Urinary bladder (tissue), 4 donors: Measurements from ENCODE around the gene ADA. TPM values are rescaled to one million over a fixed set of nuclear protein-coding genes. Genes with fewer than 3 reads are reported as not detected.
"Not testable (repeated sequence)": the region's sequence is repeated elsewhere in the genome, so short reads cannot be mapped to it uniquely, and the experiment has no call there.

Source experiments
- DNase-seq: peaks from one replicate; pipeline ENCODE4 v3.0.0-alpha.2; 2015; ENCODE audit errors: extremely low spot score
- H3K27ac ChIP-seq: one replicate; pipeline ENCODE4 v1.5.1; 2013; ENCODE audit warnings: low read depth, mild to moderate bottlenecking, moderate library complexity
- H3K36me3 ChIP-seq: one replicate; pipeline ENCODE4 v1.6.1; 2013; ENCODE audit warnings: mild to moderate bottlenecking, moderate library complexity; ENCODE audit not compliant: insufficient read depth
- H3K4me1 ChIP-seq: one replicate; pipeline ENCODE4 v1.6.1; 2013; ENCODE audit warnings: mild to moderate bottlenecking, moderate library complexity; ENCODE audit not compliant: insufficient read depth
- H3K4me3 ChIP-seq: one replicate; pipeline ENCODE4 v1.5.1; 2013; ENCODE audit warnings: low read depth, low read length
- WGBS: extraction: QIAGEN DNeasy Blood & Tissue Kit; methylation state at CpG from one replicate; pipeline ENCODE4 v1.1.7; 2013; 5-methylcytosine and 5-hydroxymethylcytosine counted together
- polyA plus RNA-seq: library from polyadenylated mRNA; stranded (reverse); fragments of 200-250 nt; gene quantifications from one replicate; pipeline ENCODE4 v1.2.3, GENCODE V29; 2013
- total RNA-seq: library from RNA; depleted of rRNA; stranded (reverse); fragments of >200 nt; gene quantifications from one replicate; pipeline ENCODE4 v1.2.3, GENCODE V29; 2014
- donor health status: healthy with polysubstance abuse.
- donor health status: healthy.

ADA gene
- total and polyA plus RNA-seq, 2 donors = 2.2 to 6.5 TPM

DNA sequence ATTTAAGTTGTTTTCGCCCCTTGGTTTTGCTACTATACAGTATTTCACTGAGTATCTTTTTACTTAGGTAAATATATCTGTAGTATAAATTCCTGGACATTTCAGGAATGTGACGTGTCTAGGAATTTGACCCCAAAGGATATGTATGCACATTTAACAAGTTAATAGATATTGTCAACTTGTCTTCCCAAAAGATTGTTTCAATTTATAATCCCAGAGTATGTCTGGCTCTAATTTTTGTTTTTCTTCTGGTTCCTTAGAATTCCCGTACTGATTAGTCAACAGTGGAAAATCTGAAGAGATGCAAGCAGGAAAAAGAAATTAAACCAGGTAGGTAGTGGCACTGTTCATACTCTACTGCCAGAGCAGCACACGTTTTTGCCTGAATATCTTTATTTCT is 62.0 kb downstream of the ADA start:
- WGBS = 79% methylated on average over 4 of the region's 4 CpGs
- Histone ChIP-seq H3K36me3 (no peaks in the 10 kb centered on the region), H3K4me1 (no peaks in the 10 kb centered on the region), H3K27ac (no peak overlapping the region), H3K4me3 (no peak overlapping the region)
- DNase-seq = no peak

GRCh38 chr20:44588321-44588720 is 63.2 kb downstream of the ADA start:
- not testable (repeated sequence) for H3K36me3 ChIP-seq, H3K27ac ChIP-seq, H3K4me3 ChIP-seq, DNase-seq, H3K4me1 ChIP-seq
- 98% methylated on average over 9 of the region's 9 CpGs for WGBS

GRCh38 chr20:44587035-44587980 is 64.2 kb downstream of the ADA start:
- Histone ChIP-seq H3K27ac (no peak overlapping the region), H3K4me3 (no peak overlapping the region), H3K36me3 (no peaks in the 10 kb centered on the region), H3K4me1 (no peaks in the 10 kb centered on the region)
- DNase-seq = no peak
- 64% methylated on average over 10 of the region's 10 CpGs for WGBS

- Histone ChIP-seq H3K4me1 (no peaks in the 10 kb centered on the region), H3K4me3 (no peak overlapping the region), H3K36me3 (no peaks in the 10 kb centered on the region), H3K27ac (no peak overlapping the region)
- no peak for DNase-seq
- WGBS = 44% methylated on average over 3 of the region's 3 CpGs
Measured at GRCh38 chr20:44586289-44586911, 65.1 kb downstream of the ADA start.

GRCh38 chr20:44585057-44585963 is 66.2 kb downstream of the ADA start:
- 82% methylated on average over 6 of the region's 6 CpGs for WGBS
- peak overlapping the region; percentile 31 for H3K27ac ChIP-seq
- no peaks in the 10 kb centered on the region for H3K4me1 ChIP-seq
- H3K36me3 ChIP-seq = no peaks in the 10 kb centered on the region
- peak overlapping the region; percentile 7 for H3K4me3 ChIP-seq
- DNase-seq = no peak

DNA sequence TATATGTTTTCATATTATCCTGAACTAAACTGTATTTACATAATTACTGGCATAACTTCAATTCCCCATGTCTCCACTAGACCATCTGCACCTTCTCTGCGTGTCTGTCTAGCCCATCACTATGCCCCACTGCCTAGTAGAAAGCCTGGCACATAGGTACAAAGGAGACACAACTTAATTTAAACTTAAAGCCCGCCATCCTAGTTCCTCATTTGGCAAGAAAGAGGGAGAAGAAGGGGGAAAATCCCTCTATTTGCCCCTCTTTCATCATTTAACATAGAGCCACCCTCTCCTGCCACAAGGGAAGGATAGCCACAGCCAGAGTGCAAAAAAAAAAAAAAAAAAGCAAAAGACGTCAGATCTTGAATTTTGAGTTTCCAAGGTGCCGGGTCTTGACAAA is 67.3 kb downstream of the ADA start:
- Histone ChIP-seq H3K4me3 (peak overlapping the region; percentile 49), H3K36me3 (no peaks in the 10 kb centered on the region), H3K4me1 (no peaks in the 10 kb centered on the region), H3K27ac (peak overlapping the region; percentile 64)
- no peak for DNase-seq
- 69% methylated on average over 4 of the region's 4 CpGs for WGBS

DNA sequence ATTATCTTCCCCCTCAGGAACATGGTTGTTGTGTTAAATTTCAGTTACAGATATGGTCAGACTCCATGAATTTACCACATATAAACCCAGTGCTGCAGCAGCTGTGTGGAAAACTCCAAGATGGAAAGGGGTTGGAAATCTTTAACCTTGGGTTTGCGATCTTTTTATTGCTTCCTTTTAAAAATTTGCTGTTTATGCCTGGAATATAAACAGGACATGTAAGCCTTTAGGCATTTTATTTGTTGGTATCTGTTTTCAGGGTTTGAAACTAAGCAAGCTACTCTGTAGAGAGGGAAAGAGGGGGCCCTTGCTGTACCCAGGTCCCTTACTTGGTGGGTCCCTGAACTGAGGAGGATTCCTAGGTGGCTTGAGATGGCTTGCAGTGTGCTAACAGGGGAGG is 68.3 kb downstream of the ADA start:
- Histone ChIP-seq H3K4me3 (peak overlapping the region; percentile 49), H3K27ac (peak overlapping the region; percentile 49), H3K36me3 (no peaks in the 10 kb centered on the region), H3K4me1 (no peaks in the 10 kb centered on the region)
- no peak for DNase-seq
- WGBS = 20% methylated on average over 1 of the region's 1 CpG

- Histone ChIP-seq H3K36me3 (no peaks in the 10 kb centered on the region), H3K27ac (peak within 1 kb of the TSS; percentile 87), H3K4me1 (no peaks in the 10 kb centered on the region), H3K4me3 (peak within 1 kb of the TSS; percentile 49)
- 19% methylated on average over 6 of the region's 6 CpGs for WGBS
- DNase-seq = no peak
Measured at GRCh38 chr20:44582311-44583025, 69.0 kb downstream of the ADA start, which contains the start of gene PKIG. Gene PKIG (plus strand): TSS chr20:44582579. CDS start chr20:44614557, 31,978 bp downstream.

DNA sequence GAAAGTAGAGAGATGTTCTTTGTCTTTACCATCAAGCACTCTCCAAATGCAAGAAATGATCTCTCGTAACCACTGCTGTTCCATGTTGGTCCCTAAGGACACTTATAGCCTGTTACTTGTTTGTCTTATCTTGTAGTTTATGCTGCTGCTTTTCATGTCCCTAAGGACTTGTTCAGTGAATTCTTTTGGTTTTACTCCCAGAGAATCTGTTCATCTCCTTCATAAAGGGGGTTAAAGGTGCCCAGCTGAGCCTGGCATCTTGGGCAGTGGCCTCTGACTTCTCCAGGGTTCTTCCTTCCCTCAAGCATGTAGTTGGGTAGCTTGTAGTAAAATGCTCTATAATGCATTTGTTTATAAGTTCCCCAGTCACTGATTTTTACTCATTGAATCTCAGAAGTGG is 70.0 kb downstream of the ADA start:
- no peak overlapping the region for H3K4me3 ChIP-seq
- no peaks in the 10 kb centered on the region for H3K4me1 ChIP-seq
- no peak for DNase-seq
- 70% methylated on average over 1 of the region's 1 CpG for WGBS
- peak overlapping the region; percentile 78 for H3K27ac ChIP-seq
- no peaks in the 10 kb centered on the region for H3K36me3 ChIP-seq

GRCh38 chr20:44580581-44581268 is 70.8 kb downstream of the ADA start:
- Histone ChIP-seq H3K27ac (no peak overlapping the region), H3K4me3 (no peak overlapping the region), H3K4me1 (no peaks in the 10 kb centered on the region), H3K36me3 (no peaks in the 10 kb centered on the region)
- no peak for DNase-seq
- 72% methylated on average over 9 of the region's 9 CpGs for WGBS

DNA sequence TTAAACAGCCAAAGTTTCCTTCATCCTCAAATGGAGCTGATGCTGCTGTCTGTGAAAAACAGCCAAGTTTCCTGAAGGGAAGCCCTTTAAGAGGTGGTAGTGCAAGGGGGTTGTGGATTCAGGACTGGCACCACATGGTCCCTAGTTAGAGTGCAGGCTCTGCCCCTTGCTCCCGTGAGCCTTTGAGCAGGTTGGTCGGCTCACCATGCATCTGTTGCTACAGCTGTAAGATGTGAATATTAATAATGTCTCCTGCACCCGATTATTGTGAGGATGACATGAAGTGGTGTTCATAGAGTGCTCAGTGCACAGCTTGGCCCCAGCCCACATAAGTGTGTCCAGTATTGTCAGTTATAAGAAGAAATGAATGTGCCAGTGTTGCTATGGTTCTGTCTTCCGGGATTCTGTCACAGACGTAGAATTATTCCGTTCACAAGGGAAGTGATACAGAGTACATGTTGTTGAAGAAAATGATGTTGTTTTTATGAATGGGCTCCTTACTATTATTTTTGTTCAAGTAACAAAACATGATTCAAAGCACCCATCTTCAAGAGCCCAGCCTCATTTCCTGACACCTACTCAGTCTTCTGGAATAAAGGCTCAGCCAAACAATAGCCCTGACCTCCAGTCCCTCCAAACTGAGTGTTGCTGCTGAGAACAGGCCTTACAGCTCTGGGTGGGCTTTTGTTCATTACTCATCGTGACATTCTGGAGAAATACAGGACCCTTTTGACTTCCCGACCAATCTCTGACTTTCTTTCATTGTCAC is 72.0 kb downstream of the ADA start:
- 67% methylated on average over 8 of the region's 8 CpGs for WGBS
- H3K27ac ChIP-seq = no peak overlapping the region

DNA sequence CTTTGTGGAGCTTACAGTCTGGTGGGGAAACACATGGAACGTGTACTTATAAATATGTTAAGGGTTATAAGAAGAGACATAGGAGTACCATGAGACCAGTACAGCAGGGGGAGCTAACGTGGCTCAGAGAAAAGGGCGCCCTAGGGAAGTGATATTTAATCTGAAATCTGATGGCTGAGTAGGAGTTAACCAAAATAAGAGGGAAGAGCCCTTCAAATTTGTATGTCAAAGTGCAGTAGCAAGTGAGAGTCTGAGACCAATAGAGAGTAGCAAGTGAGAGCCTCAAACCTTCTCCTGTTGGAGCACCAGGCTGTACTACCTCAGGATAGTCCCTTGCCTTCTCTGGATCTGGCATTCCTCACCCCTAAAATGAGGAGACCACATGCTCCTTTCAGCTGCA is 75.2 kb downstream of the ADA start:
- no peaks in the 10 kb centered on the region for H3K36me3 ChIP-seq
- H3K27ac ChIP-seq = no peak overlapping the region
- 51% methylated on average over 3 of the region's 3 CpGs for WGBS
- no peak overlapping the region for H3K4me3 ChIP-seq
- no peaks in the 10 kb centered on the region for H3K4me1 ChIP-seq
- no peak for DNase-seq

More for the DNA sequence above, 72.0 kb downstream of the ADA start:
- Histone ChIP-seq H3K4me1 (no peaks in the 10 kb centered on the region), H3K36me3 (no peaks in the 10 kb centered on the region), H3K4me3 (no peak overlapping the region)
- no peak for DNase-seq
